DOHH2 (cell line): ENCODE measurements around the gene ANXA1.

Source experiments
- CTCF ChIP-seq: fragments of 200-600 bp; sonication (generic); IDR thresholded peaks from one replicate; pipeline ENCODE4 v1.5.1; 2014; ENCODE audit warnings: antibody characterized with exemption, mild to moderate bottlenecking, low read depth, low read length; ENCODE audit not compliant: poor library complexity, severe bottlenecking
- EZH2phosphoT487 ChIP-seq: fragments of 200-600 bp; sonication (generic); IDR thresholded peaks from 2 replicates; pipeline ENCODE4 v1.6.1; 2017; ENCODE audit warnings: borderline replicate concordance, mild to moderate bottlenecking, antibody characterized with exemption, low read length, moderate library complexity, mixed read lengths

DNA sequence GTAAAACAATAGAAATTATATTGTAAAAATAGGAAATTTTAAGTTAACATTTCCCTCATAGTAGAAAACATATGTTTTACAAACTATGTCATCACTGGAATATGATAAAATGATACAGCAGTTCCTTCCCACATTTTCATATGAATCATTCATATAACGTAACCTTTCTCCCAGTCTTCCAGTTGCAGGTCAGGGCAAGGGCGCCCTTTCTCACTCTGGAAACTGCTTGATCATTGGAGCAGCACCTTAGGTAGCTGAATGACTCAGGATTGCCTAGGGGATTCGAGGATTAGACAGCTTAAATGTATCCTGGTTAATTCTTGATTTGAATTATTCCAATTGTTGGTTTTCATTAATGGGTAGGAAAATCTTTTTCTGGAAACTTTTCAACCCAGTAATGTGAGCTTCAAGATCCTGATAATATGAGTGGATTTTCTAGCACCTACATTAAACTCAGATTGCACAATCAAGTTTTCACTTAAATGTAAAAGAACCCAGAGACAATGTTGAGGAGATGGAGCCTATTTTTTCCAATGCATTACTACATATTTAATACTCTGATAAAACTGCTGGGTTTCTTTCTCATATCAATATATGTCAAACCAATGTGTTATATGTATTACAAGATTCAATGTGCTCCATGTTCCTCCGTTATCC lies 32.6 kb upstream of the ANXA1 start:
- no peak for TF ChIP-seq CTCF
- no peak for TF ChIP-seq EZH2phosphoT487
